HFF-Myc (cell line): Measurements from ENCODE around the gene ANO4.

ENCODE experiments used
- DNase-seq: peaks from one replicate; pipeline ENCODE4 v3.0.0-alpha.2; 2011; ENCODE audit warnings: low read depth; ENCODE audit errors: extremely low read depth
- H3K4me3 ChIP-seq: replicated peaks from 2 replicates; pipeline ENCODE4 v1.5.1; 2011; ENCODE audit warnings: low read depth, mild to moderate bottlenecking, control low read depth, low read length
- CTCF ChIP-seq: IDR thresholded peaks from 2 replicates; pipeline ENCODE4 v1.5.1; 2012; ENCODE audit warnings: mild to moderate bottlenecking, low read depth, low read length, control low read depth; ENCODE audit errors: missing control alignments

The ANO4 gene

GRCh38 chr12:101064721-101065120, 270.1 kb downstream of the ANO4 start:
- DNase-seq: no peak
- no peak for TF ChIP-seq CTCF
- no peak overlapping the region for H3K4me3 ChIP-seq

GRCh38 chr12:101066489-101066888, 271.9 kb downstream of the ANO4 start:
- no peak overlapping the region for H3K4me3 ChIP-seq
- TF ChIP-seq CTCF: no peak
- no peak for DNase-seq

- DNase-seq: no peak
- TF ChIP-seq CTCF: no peak
- H3K4me3 ChIP-seq: no peak overlapping the region
Observed at GRCh38 chr12:101068402-101068801, 273.8 kb downstream of the ANO4 start.

- DNase-seq: no peak
- TF ChIP-seq CTCF: no peak
- no peak overlapping the region for H3K4me3 ChIP-seq
Observed at GRCh38 chr12:101068836-101069235, 274.3 kb downstream of the ANO4 start.

GRCh38 chr12:101074940-101075680, 280.5 kb downstream of the ANO4 start:
- no peak overlapping the region for H3K4me3 ChIP-seq
- no peak for TF ChIP-seq CTCF
- no peak for DNase-seq

- H3K4me3 ChIP-seq: no peak overlapping the region
- DNase-seq: peak; percentile 42
- no peak for TF ChIP-seq CTCF
Observed at GRCh38 chr12:101076921-101077320, 282.3 kb downstream of the ANO4 start.
